GM18526 (cell line): ENCODE results near the gene C1orf21.

Source experiments
- POLR2A ChIP-seq: IDR thresholded peaks from 3 replicates; pipeline ENCODE4 v1.6.1; 2011; ENCODE audit not compliant: insufficient read length; ENCODE audit errors: extremely low read depth

C1orf21 gene

GRCh38 chr1:184386312-184387068, at the start of gene C1orf21:
TSS of gene C1orf21 (plus strand) at chr1:184387029. CDS start at chr1:184477510, 90,481 bp downstream.
- no peak for TF ChIP-seq POLR2A

- TF ChIP-seq POLR2A, result no peak
These were observed 45.8 kb upstream of the C1orf21 start for GRCh38 chr1:184340984-184341383.

GRCh38 chr1:184350573-184350972, 36.3 kb upstream of the C1orf21 start:
- TF ChIP-seq POLR2A, result no peak

- no peak for TF ChIP-seq POLR2A
These were observed 35.3 kb upstream of the C1orf21 start for GRCh38 chr1:184351416-184351975.

GRCh38 chr1:184352776-184353175, 34.1 kb upstream of the C1orf21 start:
- no peak for TF ChIP-seq POLR2A

GRCh38 chr1:184354719-184355118, 32.1 kb upstream of the C1orf21 start:
- no peak for TF ChIP-seq POLR2A

GRCh38 chr1:184356891-184357290, 29.9 kb upstream of the C1orf21 start:
- TF ChIP-seq POLR2A, result no peak

GRCh38 chr1:184358256-184358655, 28.6 kb upstream of the C1orf21 start:
- no peak for TF ChIP-seq POLR2A

GRCh38 chr1:184359909-184360308, 26.9 kb upstream of the C1orf21 start:
- TF ChIP-seq POLR2A, result no peak

GRCh38 chr1:184362876-184363275, 24.0 kb upstream of the C1orf21 start:
- no peak for TF ChIP-seq POLR2A

GRCh38 chr1:184365699-184366098, 21.1 kb upstream of the C1orf21 start:
- no peak for TF ChIP-seq POLR2A

GRCh38 chr1:184366997-184367396, 19.8 kb upstream of the C1orf21 start:
- TF ChIP-seq POLR2A, result no peak

GRCh38 chr1:184367427-184368038, 19.3 kb upstream of the C1orf21 start:
- no peak for TF ChIP-seq POLR2A

- TF ChIP-seq POLR2A, result no peak
These were observed 18.5 kb upstream of the C1orf21 start for GRCh38 chr1:184368354-184368753.

GRCh38 chr1:184370850-184371249, 16.0 kb upstream of the C1orf21 start:
- no peak for TF ChIP-seq POLR2A

- TF ChIP-seq POLR2A, result no peak
These were observed 13.7 kb upstream of the C1orf21 start for GRCh38 chr1:184373155-184373554.
